GM23248 (cell line): ENCODE data around the gene SLU7. TPM values are rescaled to one million over a fixed set of nuclear protein-coding genes. Genes with fewer than 3 reads are reported as not detected.

ENCODE experiments used
- DNase-seq: peaks from one replicate; pipeline ENCODE4 v3.0.0-alpha.2; 2015
- H2AFZ ChIP-seq: fragments of 200-600 bp; sonication (generic); 2 replicates; pipeline ENCODE4 v1.6.1; 2016; ENCODE audit warnings: antibody characterized with exemption
- H3F3A ChIP-seq: fragments of 200-600 bp; sonication (generic); 2 replicates; pipeline ENCODE4 v1.6.1; 2016; ENCODE audit warnings: mild to moderate bottlenecking, antibody characterized with exemption, mixed run types; ENCODE audit not compliant: insufficient read depth
- H3K27ac ChIP-seq: fragments of 200-600 bp; sonication (generic); 2 replicates; pipeline ENCODE4 v1.5.1; 2016; ENCODE audit warnings: mild to moderate bottlenecking
- H3K27me3 ChIP-seq: fragments of 200-600 bp; sonication (generic); replicated peaks from 2 replicates; pipeline ENCODE4 v1.6.1; 2016; ENCODE audit warnings: mild to moderate bottlenecking; ENCODE audit not compliant: insufficient read depth
- H3K36me3 ChIP-seq: fragments of 200-600 bp; sonication (generic); 2 replicates; pipeline ENCODE4 v1.6.1; 2016; ENCODE audit warnings: low read depth, mild to moderate bottlenecking
- H3K4me1 ChIP-seq: fragments of 200-600 bp; sonication (generic); 2 replicates; pipeline ENCODE4 v1.6.1; 2016; ENCODE audit warnings: mild to moderate bottlenecking; ENCODE audit not compliant: insufficient read depth
- H3K4me2 ChIP-seq: fragments of 200-600 bp; sonication (generic); one replicate; pipeline ENCODE4 v1.6.1; 2016; ENCODE audit warnings: mild to moderate bottlenecking; ENCODE audit not compliant: unreplicated experiment
- H3K4me3 ChIP-seq: fragments of 200-600 bp; sonication (generic); 2 replicates; pipeline ENCODE4 v1.5.1; 2016; ENCODE audit warnings: mild to moderate bottlenecking
- H3K79me2 ChIP-seq: fragments of 200-600 bp; sonication (generic); 2 replicates; pipeline ENCODE4 v1.6.1; 2016; ENCODE audit warnings: mild to moderate bottlenecking; ENCODE audit not compliant: insufficient read depth
- H3K9ac ChIP-seq: fragments of 200-600 bp; sonication (generic); 2 replicates; pipeline ENCODE4 v1.6.1; 2016; ENCODE audit warnings: mild to moderate bottlenecking
- H3K9me2 ChIP-seq: fragments of 200-600 bp; sonication (generic); 2 replicates; pipeline ENCODE4 v1.6.1; 2016; ENCODE audit warnings: mixed run types, mild to moderate bottlenecking, moderate library complexity; ENCODE audit not compliant: insufficient read depth
- H3K9me3 ChIP-seq: fragments of 200-600 bp; sonication (generic); one replicate; pipeline ENCODE4 v1.6.1; 2017; ENCODE audit warnings: low read depth
- H4K20me1 ChIP-seq: fragments of 200-600 bp; sonication (generic); 2 replicates; pipeline ENCODE4 v1.6.0; 2016; ENCODE audit not compliant: insufficient read depth
- EZH2 ChIP-seq: fragments of 200-600 bp; sonication (generic); IDR thresholded peaks from 2 replicates; pipeline ENCODE4 v1.6.1; 2018; ENCODE audit warnings: antibody characterized with exemption, mild to moderate bottlenecking; ENCODE audit not compliant: insufficient read depth, poor library complexity, severe bottlenecking
- EZH2phosphoT487 ChIP-seq: fragments of 200-600 bp; sonication (generic); IDR thresholded peaks from 2 replicates; pipeline ENCODE4 v1.6.1; 2018; ENCODE audit warnings: antibody characterized with exemption, moderate library complexity, mild to moderate bottlenecking, low read depth; ENCODE audit not compliant: insufficient read depth
- WGBS, 2 experiments: methylation state at CpG; one replicate each; pipeline ENCODE4 v1.1.6; 2015 to 2017; ENCODE audit warnings: low lambda C conversion rate in 2 of 2, low coverage in 1 of 2; ENCODE audit errors: missing lambda C conversion rate in 2 of 2; 5-methylcytosine and 5-hydroxymethylcytosine counted together
- in situ Hi-C: fragments of 300-500 bp; cut with MboI; formaldehyde crosslinking; loops from 2 replicates; pipeline ENCODE4 v1.15.0; 2020
- polyA plus RNA-seq: library from polyadenylated mRNA; unstranded; fragments of >200 nt; fragmentation: Nextera tagmentation; extraction: Ambion mirVana; gene quantifications from 2 replicates; pipeline ENCODE4 v1.2.1, GENCODE V29; 2016
- total RNA-seq: library from RNA; depleted of rRNA; stranded (reverse); fragments of >200 nt; shearing (Covaris generic); gene quantifications from 2 replicates; pipeline ENCODE4 v1.2.3, GENCODE V29; 2014

SLU7 gene
- total and polyA plus RNA-seq, 2 experiments from 2014 or later: 32.1 to 54.3 TPM

DNA sequence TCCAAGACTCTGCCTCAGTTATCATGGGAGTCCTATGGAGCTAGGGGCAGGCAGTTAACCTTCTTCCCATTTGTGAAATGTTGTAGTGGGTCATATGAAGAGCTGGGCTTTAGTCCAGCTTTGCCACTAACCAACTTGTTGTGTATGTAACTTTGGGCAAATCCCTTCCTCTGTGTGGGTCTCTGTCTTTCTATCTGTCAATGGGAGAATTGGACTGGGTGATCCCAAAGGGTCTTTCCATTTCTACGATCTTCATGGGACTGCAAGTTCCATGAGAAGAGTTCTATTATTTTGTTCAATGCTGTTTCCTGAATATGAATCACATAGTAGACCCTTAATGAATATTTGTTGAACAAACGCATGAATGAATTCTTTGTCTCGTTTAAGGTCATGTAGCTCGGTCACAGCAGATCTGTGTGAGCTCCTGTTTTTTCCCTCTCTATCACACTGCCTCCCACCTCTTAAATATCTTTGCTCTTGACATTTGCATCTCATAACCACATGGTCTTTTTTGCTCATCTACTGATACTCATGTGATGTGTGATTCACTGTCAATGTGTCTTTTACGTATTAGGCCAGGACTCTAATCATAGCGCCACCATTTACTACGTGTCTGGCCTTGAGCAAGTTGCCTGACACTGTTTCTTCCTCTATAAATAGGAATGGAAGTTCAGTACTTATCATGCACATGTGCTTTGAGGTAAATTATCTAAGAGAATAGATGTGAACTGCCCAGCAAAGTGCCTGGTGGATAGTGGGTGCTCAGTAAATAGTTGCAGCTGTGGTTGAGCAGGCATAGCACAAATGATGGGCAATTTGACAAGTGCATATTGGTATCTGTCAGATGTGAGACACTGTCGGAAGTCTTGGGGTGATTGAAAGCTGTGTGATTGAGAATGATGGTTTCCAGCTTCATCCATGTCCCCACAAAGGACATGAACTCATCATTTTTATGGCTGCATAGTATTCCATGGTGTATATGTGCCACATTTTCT, 40.2 kb upstream of the SLU7 start:
- TF ChIP-seq EZH2phosphoT487: no peak
- no peak for TF ChIP-seq EZH2

GRCh38 chr5:160457252-160457651, 38.4 kb upstream of the SLU7 start:
- H4K20me1 ChIP-seq: no peaks in the 10 kb centered on the region
- H3K79me2 ChIP-seq: no peaks in the 10 kb centered on the region
- no peak for DNase-seq
- H2AFZ ChIP-seq: no peak overlapping the region
- in situ Hi-C loops: no loop called here
- H3K4me3 ChIP-seq: no peak overlapping the region
- 69 to 73% methylated on average over 5 of the region's 5 CpGs for WGBS, 2 experiments
- no peak overlapping the region for H3K4me2 ChIP-seq
- H3K9me3 ChIP-seq: no peaks in the 10 kb centered on the region
- no peak overlapping the region for H3K27ac ChIP-seq
- H3K4me1 ChIP-seq: no peaks in the 10 kb centered on the region
- H3K27me3 ChIP-seq: peaks cover 19% of the 10 kb centered on the region
- no peaks in the 10 kb centered on the region for H3F3A ChIP-seq
- no peak for TF ChIP-seq EZH2
- TF ChIP-seq EZH2phosphoT487: no peak
- H3K9ac ChIP-seq: no peak overlapping the region
- H3K36me3 ChIP-seq: no peaks in the 10 kb centered on the region
- no peaks in the 10 kb centered on the region for H3K9me2 ChIP-seq

More for the DNA sequence above, 40.2 kb upstream of the SLU7 start:
- no peaks in the 10 kb centered on the region for H3K36me3 ChIP-seq
- H3K27ac ChIP-seq: no peak overlapping the region
- H3K9me3 ChIP-seq: no peaks in the 10 kb centered on the region
- H3K27me3 ChIP-seq: peaks cover 8% of the 10 kb centered on the region
- peaks cover 8% of the 10 kb centered on the region for H3K4me1 ChIP-seq
- H3K4me2 ChIP-seq: no peak overlapping the region
- no peaks in the 10 kb centered on the region for H3K79me2 ChIP-seq
- H3K9ac ChIP-seq: no peak overlapping the region
- no peaks in the 10 kb centered on the region for H4K20me1 ChIP-seq
- DNase-seq: no peak
- in situ Hi-C loops: no loop called here
- H3K9me2 ChIP-seq: no peaks in the 10 kb centered on the region
- H2AFZ ChIP-seq: no peak overlapping the region
- WGBS, 2 experiments: 83 to 84% methylated on average over 8 of the region's 8 CpGs
- no peak overlapping the region for H3K4me3 ChIP-seq
- 0 out of 2 replicates have a peak, but pooled peaks cover 5% of the 10 kb centered on the region for H3F3A ChIP-seq

DNA sequence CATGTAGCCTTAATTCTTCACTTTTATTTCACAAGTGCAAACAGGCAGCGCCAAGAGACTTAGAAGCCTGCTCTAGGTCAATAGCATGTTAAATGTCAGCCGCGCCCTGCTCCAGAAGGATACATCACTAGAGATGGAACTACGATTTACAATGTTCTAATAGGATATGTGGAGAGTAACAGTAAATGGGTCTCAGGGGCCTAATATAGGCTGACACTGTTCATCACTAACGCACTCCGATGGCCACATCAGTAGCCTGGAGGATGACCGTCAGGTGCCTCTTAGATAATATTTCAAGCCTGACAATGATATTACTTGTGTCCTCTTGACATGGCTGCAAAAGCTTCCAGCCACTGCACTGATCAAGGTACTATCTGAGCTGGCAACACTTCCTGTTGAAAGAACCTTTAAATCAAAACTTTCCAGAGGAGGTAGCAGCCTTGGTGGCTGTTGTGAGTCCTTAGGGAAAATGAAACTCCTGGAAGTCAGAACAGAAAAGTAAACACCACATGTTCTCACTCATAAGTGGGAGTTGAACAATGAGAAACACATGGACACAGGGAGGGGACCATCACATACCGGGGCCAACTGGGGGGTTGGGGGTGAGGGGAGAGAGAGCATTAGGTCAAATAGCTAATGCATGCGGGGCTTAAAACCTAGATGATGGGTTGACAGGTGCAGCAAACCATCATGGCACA, 37.7 kb upstream of the SLU7 start:
- Histone ChIP-seq H3K79me2 (no peaks in the 10 kb centered on the region), H3K27me3 (peaks cover 19% of the 10 kb centered on the region), H3K27ac (no peak overlapping the region), H3F3A (no peaks in the 10 kb centered on the region), H2AFZ (no peak overlapping the region), H3K4me2 (no peak overlapping the region), H3K9ac (no peak overlapping the region), H3K4me3 (no peak overlapping the region), H3K4me1 (no peaks in the 10 kb centered on the region), H3K9me2 (no peaks in the 10 kb centered on the region), H3K9me3 (no peaks in the 10 kb centered on the region), H3K36me3 (no peaks in the 10 kb centered on the region), H4K20me1 (no peaks in the 10 kb centered on the region)
- no peak for TF ChIP-seq EZH2
- no peak for TF ChIP-seq EZH2phosphoT487
- in situ Hi-C loops: no loop called here
- 48 to 50% methylated on average over 7 to 9 of the region's 9 CpGs for WGBS, 2 experiments
- DNase-seq: no peak

DNA sequence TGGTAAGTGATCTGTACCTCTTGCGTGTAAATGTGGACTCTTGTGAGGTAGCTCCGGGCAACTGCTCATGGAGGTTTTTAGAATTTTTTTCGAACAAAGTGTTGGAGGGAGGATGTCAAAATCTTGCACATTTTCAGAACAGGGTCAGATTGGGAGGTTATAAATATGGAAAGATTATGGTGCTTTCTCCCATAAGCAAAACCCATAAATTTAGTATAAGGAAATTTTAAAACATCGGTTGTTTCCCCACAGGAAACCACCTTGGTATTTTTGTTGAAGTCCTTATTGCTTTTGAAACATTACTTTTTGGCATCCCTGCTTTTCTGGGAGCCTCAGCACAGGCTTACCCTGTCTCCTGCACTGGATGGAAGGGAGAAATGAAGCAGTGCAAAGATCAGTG, 36.7 kb upstream of the SLU7 start:
- Histone ChIP-seq H3K4me1 (no peaks in the 10 kb centered on the region), H3K36me3 (no peaks in the 10 kb centered on the region), H3K27ac (no peak overlapping the region), H3F3A (no peaks in the 10 kb centered on the region), H2AFZ (no peak overlapping the region), H3K27me3 (peaks cover 19% of the 10 kb centered on the region), H4K20me1 (no peaks in the 10 kb centered on the region), H3K4me3 (no peak overlapping the region), H3K4me2 (no peak overlapping the region), H3K9ac (no peak overlapping the region), H3K9me3 (no peaks in the 10 kb centered on the region), H3K79me2 (no peaks in the 10 kb centered on the region), H3K9me2 (no peaks in the 10 kb centered on the region)
- in situ Hi-C loops: no loop called here
- WGBS, 2 experiments: 65 to 68% methylated on average over 4 of the region's 4 CpGs
- no peak for TF ChIP-seq EZH2phosphoT487
- TF ChIP-seq EZH2: no peak
- no peak for DNase-seq
